ENCODE measurements around the gene HNRNPAB. TPM values are rescaled to one million over a fixed set of nuclear protein-coding genes. Genes with fewer than 3 reads are reported as not detected.

Gene HNRNPAB
- total and polyA plus RNA-seq, 2 experiments from 2014 or later: 154 to 224 TPM

DNA sequence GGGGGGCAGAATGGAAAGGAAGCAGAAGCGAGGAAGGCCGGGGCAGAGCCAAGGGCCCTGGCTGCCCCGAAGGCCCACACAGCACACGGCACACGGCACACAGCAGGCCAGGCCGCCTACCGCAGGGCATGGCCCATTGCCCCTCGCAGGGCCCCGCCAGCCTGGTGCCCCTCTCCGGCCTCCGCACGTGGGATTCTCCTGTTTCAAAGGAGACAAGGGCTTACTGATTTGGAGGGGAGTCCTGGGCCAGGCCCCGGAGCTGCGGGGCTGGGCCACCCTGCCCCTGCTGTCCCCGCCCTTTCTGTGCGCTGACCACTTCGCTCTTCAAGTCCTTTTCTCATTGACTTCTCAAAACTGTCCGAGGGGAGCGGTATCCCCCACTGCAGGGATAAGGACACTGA, 36.0 kb downstream of the HNRNPAB start:
- no peak overlapping the region for H3K27ac ChIP-seq
- no peaks in the 10 kb centered on the region for H3K9me3 ChIP-seq (ENCODE audit: low read depth)
- no peaks in the 10 kb centered on the region for H3K36me3 ChIP-seq
- H3K4me3 ChIP-seq: no peak overlapping the region
- no peaks in the 10 kb centered on the region for H3K4me1 ChIP-seq (ENCODE audit: low read depth)
- H3K27me3 ChIP-seq: no peaks in the 10 kb centered on the region
- TF ChIP-seq, protein P1, sequence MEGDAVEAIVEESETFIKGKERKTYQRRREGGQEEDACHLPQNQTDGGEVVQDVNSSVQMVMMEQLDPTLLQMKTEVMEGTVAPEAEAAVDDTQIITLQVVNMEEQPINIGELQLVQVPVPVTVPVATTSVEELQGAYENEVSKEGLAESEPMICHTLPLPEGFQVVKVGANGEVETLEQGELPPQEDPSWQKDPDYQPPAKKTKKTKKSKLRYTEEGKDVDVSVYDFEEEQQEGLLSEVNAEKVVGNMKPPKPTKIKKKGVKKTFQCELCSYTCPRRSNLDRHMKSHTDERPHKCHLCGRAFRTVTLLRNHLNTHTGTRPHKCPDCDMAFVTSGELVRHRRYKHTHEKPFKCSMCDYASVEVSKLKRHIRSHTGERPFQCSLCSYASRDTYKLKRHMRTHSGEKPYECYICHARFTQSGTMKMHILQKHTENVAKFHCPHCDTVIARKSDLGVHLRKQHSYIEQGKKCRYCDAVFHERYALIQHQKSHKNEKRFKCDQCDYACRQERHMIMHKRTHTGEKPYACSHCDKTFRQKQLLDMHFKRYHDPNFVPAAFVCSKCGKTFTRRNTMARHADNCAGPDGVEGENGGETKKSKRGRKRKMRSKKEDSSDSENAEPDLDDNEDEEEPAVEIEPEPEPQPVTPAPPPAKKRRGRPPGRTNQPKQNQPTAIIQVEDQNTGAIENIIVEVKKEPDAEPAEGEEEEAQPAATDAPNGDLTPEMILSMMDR (IDR thresholded peaks at IDR 0.05; ENCODE audit: low read depth, low read length): no peak
- no peak for DNase-seq (ENCODE audit: low read depth in 1 of 2, low spot score in 1 of 2)

- Histone ChIP-seq H3K9me3 (ENCODE audit: low read depth) (no peaks in the 10 kb centered on the region), H3K36me3 (no peaks in the 10 kb centered on the region), H3K4me1 (ENCODE audit: low read depth) (no peaks in the 10 kb centered on the region), H3K27ac (no peak overlapping the region), H3K27me3 (no peaks in the 10 kb centered on the region), H3K4me3 (no peak overlapping the region)
- no peak for DNase-seq (ENCODE audit: low read depth in 1 of 2, low spot score in 1 of 2)
- TF ChIP-seq, protein P1 (IDR thresholded peaks at IDR 0.05; ENCODE audit: low read depth, low read length): no peak
Measured at GRCh38 chr5:178240766-178241165, 36.4 kb downstream of the HNRNPAB start.

DNA sequence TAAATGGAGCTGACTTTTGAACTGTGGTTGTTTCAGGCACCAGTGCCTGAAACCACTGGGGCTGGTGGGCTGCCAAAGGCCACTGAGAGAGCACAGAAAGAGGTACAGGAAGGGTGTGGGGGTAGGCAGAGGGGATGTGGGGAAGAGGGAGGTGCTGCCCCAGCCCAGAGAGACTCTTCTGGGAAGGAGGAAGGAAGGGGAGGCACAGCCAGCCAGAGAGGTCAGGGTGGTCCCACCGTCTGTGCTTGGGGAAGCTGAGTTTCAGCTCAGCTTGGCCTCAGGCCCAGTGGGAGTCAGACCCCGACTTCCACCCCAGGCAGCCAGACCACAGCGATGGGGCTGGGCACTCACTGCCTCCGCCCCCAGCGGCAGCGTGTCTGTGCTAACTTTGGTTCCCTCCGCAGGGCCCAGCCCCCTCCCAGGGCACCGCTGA, 36.9 kb downstream of the HNRNPAB start:
- no peak overlapping the region for H3K4me3 ChIP-seq
- no peaks in the 10 kb centered on the region for H3K9me3 ChIP-seq (ENCODE audit: low read depth)
- TF ChIP-seq, protein P1 (IDR thresholded peaks at IDR 0.05; ENCODE audit: low read depth, low read length): no peak
- DNase-seq (ENCODE audit: low read depth in 1 of 2, low spot score in 1 of 2): no peak
- no peaks in the 10 kb centered on the region for H3K27me3 ChIP-seq
- no peaks in the 10 kb centered on the region for H3K4me1 ChIP-seq (ENCODE audit: low read depth)
- H3K36me3 ChIP-seq: no peaks in the 10 kb centered on the region
- H3K27ac ChIP-seq: no peak overlapping the region

DNA sequence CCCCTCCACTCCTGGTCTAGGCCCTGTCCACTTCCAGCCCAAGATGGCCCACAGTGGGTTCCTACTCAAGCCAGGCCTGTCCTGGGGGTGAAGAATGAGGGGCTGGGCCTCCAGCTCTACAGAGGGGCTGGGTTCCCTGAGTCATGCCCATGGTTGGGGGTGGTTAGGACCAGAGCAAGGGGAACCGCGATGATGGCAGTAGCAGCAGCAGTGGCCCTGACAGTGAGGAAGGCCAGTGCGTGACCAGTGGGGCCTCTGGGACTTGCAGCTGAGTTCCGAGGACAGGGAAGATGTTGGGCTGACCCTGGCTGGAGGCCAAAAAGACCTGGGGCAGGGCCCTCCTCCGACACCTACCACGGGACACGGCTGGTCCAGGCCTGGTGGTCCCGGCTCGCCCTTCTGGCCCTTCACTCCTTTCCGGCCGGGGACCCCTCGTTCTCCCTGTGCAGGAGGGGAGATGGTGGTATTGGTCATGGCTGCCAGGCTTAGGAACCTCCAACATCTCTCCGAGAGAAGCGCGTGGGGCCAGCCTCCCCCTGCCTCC, 37.4 kb downstream of the HNRNPAB start:
- no peak for DNase-seq (ENCODE audit: low read depth in 1 of 2, low spot score in 1 of 2)
- Histone ChIP-seq H3K27ac (no peak overlapping the region), H3K27me3 (no peaks in the 10 kb centered on the region), H3K4me1 (ENCODE audit: low read depth) (no peaks in the 10 kb centered on the region), H3K4me3 (no peak overlapping the region), H3K36me3 (no peaks in the 10 kb centered on the region), H3K9me3 (ENCODE audit: low read depth) (no peaks in the 10 kb centered on the region)
- TF ChIP-seq, protein P1 (IDR thresholded peaks at IDR 0.05; ENCODE audit: low read depth, low read length): no peak

GRCh38 chr5:178242416-178242815, 38.1 kb downstream of the HNRNPAB start:
- no peak overlapping the region for H3K27ac ChIP-seq
- no peaks in the 10 kb centered on the region for H3K27me3 ChIP-seq
- no peaks in the 10 kb centered on the region for H3K9me3 ChIP-seq (ENCODE audit: low read depth)
- H3K4me3 ChIP-seq: no peak overlapping the region
- no peak for DNase-seq (ENCODE audit: low read depth in 1 of 2, low spot score in 1 of 2)
- H3K4me1 ChIP-seq (ENCODE audit: low read depth): no peaks in the 10 kb centered on the region
- H3K36me3 ChIP-seq: no peaks in the 10 kb centered on the region
- TF ChIP-seq, protein P1 (IDR thresholded peaks at IDR 0.05; ENCODE audit: low read depth, low read length): no peak

All from cardiac muscle cell (in vitro differentiated cells and primary cell).